Loucy (cell line): ENCODE data around the gene OR10A5.

Experiments
- H2AFZ ChIP-seq: fragments of 200-600 bp; sonication (generic); 2 replicates; pipeline ENCODE4 v1.6.0; 2016; ENCODE audit warnings: antibody characterized with exemption, mild to moderate bottlenecking, low read length, moderate library complexity
- H3F3A ChIP-seq: fragments of 200-600 bp; 2 replicates; pipeline ENCODE4 v1.6.0; 2016; ENCODE audit warnings: antibody characterized with exemption, low read depth, mild to moderate bottlenecking
- H3K27me3 ChIP-seq: fragments of 200-600 bp; sonication (generic); 2 replicates; pipeline ENCODE4 v1.6.1; 2014; ENCODE audit warnings: low read length, mild to moderate bottlenecking; ENCODE audit not compliant: insufficient read depth, poor library complexity, severe bottlenecking
- H3K36me3 ChIP-seq: fragments of 200-600 bp; sonication (generic); 2 replicates; pipeline ENCODE4 v1.6.1; 2016; ENCODE audit warnings: low read length; ENCODE audit not compliant: insufficient read depth
- H3K4me1 ChIP-seq: fragments of 200-600 bp; sonication (generic); 2 replicates; pipeline ENCODE4 v1.5.1; 2014; ENCODE audit warnings: low read length, mild to moderate bottlenecking; ENCODE audit not compliant: insufficient read depth, poor library complexity, severe bottlenecking
- H3K4me2 ChIP-seq: fragments of 200-600 bp; sonication (generic); 2 replicates; pipeline ENCODE4 v1.6.0; 2014; ENCODE audit warnings: antibody characterized with exemption, low read length, low read depth, mild to moderate bottlenecking; ENCODE audit not compliant: poor library complexity, severe bottlenecking
- H3K4me3 ChIP-seq: fragments of 200-600 bp; sonication (generic); 2 replicates; pipeline ENCODE4 v1.5.1; 2014; ENCODE audit warnings: low read length, mild to moderate bottlenecking, mixed read lengths; ENCODE audit not compliant: poor library complexity, severe bottlenecking
- H3K79me2 ChIP-seq: fragments of 200-600 bp; sonication (generic); 2 replicates; pipeline ENCODE4 v1.6.1; 2014; ENCODE audit warnings: low read length; ENCODE audit not compliant: insufficient read depth
- H3K9ac ChIP-seq: fragments of 200-600 bp; sonication (generic); 2 replicates; pipeline ENCODE4 v1.6.0; 2014; ENCODE audit warnings: mild to moderate bottlenecking, low read depth, low read length, moderate library complexity; ENCODE audit not compliant: poor library complexity, severe bottlenecking
- H3K9me2 ChIP-seq: fragments of 200-600 bp; sonication (generic); replicated peaks from 2 replicates; pipeline ENCODE4 v1.6.1; 2016; ENCODE audit warnings: low read depth, low read length, mixed read lengths
- H3K9me3 ChIP-seq: fragments of 200-600 bp; sonication (generic); 2 replicates; pipeline ENCODE4 v1.6.1; 2014; ENCODE audit warnings: mild to moderate bottlenecking, antibody characterized with exemption, low read length, low read depth; ENCODE audit not compliant: insufficient read depth
- H4K20me1 ChIP-seq: fragments of 200-600 bp; sonication (generic); 2 replicates; pipeline ENCODE4 v1.6.0; 2014; ENCODE audit warnings: antibody characterized with exemption, low read length, mild to moderate bottlenecking; ENCODE audit not compliant: insufficient read depth, poor library complexity, severe bottlenecking
- CTCF ChIP-seq: fragments of 200-600 bp; sonication (generic); conservative IDR thresholded peaks from 2 replicates; pipeline ENCODE4 v1.5.1; 2014; ENCODE audit warnings: mild to moderate bottlenecking, antibody characterized with exemption, low read length
- EZH2phosphoT487 ChIP-seq: fragments of 200-600 bp; IDR thresholded peaks from 2 replicates; pipeline ENCODE4 v1.6.1; 2018; ENCODE audit warnings: antibody characterized with exemption, mild to moderate bottlenecking, moderate library complexity, borderline replicate concordance

The OR10A5 gene

GRCh38 chr11:6864438-6864837 lies 19.0 kb downstream of the OR10A5 start:
- Histone ChIP-seq H3K9me2 (no peaks in the 10 kb centered on the region), H3K9ac (no peak overlapping the region), H4K20me1 (no peaks in the 10 kb centered on the region), H3K79me2 (no peaks in the 10 kb centered on the region), H3K27me3 (no peaks in the 10 kb centered on the region), H2AFZ (no peak overlapping the region), H3F3A (no peaks in the 10 kb centered on the region), H3K4me1 (no peaks in the 10 kb centered on the region), H3K4me3 (no peak overlapping the region), H3K4me2 (no peak overlapping the region), H3K36me3 (no peaks in the 10 kb centered on the region), H3K9me3 (no peaks in the 10 kb centered on the region)
- TF ChIP-seq CTCF, result no peak
- no peak for TF ChIP-seq EZH2phosphoT487

DNA sequence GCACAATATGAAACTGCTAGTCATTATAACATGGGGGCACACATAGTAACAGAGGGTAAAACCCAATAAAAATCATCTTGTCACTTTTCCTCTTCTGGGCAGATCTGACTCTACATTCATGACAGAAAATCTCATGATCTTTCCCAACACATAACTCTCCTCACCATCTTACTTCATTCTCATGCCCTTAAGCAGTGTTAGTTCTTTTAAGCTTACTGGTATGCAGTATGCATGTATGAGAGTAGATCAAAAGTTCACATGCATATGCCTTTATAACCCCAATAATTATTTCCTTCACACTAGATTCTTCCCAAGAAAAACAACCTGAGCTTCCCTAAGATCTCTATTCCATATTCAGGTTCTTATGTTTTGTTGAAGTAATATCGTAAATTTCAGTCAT lies 25.8 kb downstream of the OR10A5 start:
- no peaks in the 10 kb centered on the region for H3K79me2 ChIP-seq
- no peaks in the 10 kb centered on the region for H4K20me1 ChIP-seq
- H3K4me2 ChIP-seq, result no peak overlapping the region
- no peak overlapping the region for H2AFZ ChIP-seq
- H3K36me3 ChIP-seq, result no peaks in the 10 kb centered on the region
- TF ChIP-seq CTCF (no peak), EZH2phosphoT487 (no peak)
- H3K4me3 ChIP-seq, result no peak overlapping the region
- H3K9ac ChIP-seq, result no peak overlapping the region
- no peaks in the 10 kb centered on the region for H3K27me3 ChIP-seq
- no peaks in the 10 kb centered on the region for H3K9me2 ChIP-seq
- no peaks in the 10 kb centered on the region for H3F3A ChIP-seq
- no peaks in the 10 kb centered on the region for H3K9me3 ChIP-seq
- no peaks in the 10 kb centered on the region for H3K4me1 ChIP-seq

DNA sequence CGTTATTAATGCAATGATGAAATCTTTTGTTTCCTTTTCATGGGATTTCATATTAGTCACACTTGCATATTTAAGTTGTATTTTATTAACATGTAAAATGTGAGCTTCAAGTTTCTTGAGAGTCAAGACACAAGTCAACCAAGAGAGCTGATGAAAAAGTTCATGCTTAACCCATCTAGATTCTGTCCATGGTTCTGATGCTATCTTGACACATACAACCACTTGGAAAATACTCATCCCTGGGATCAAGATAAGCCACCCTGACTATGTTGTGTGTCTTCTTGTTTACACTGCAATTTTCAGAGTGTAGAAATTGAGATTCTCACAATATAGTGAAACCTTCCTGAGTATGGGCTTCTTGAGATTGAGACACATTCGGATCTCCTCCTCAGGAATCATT lies 30.3 kb downstream of the OR10A5 start:
- TF ChIP-seq CTCF, result no peak
- no peak for TF ChIP-seq EZH2phosphoT487
- no peaks in the 10 kb centered on the region for H3K9me2 ChIP-seq
- H3K4me3 ChIP-seq, result no peak overlapping the region
- H2AFZ ChIP-seq, result no peak overlapping the region
- H3K9me3 ChIP-seq, result no peaks in the 10 kb centered on the region
- no peaks in the 10 kb centered on the region for H3K79me2 ChIP-seq
- H3K4me1 ChIP-seq, result no peaks in the 10 kb centered on the region
- no peaks in the 10 kb centered on the region for H4K20me1 ChIP-seq
- H3K36me3 ChIP-seq, result no peaks in the 10 kb centered on the region
- no peak overlapping the region for H3K4me2 ChIP-seq
- H3K9ac ChIP-seq, result no peak overlapping the region
- no peaks in the 10 kb centered on the region for H3F3A ChIP-seq
- H3K27me3 ChIP-seq, result no peaks in the 10 kb centered on the region
